SK-N-SH (cell line): ENCODE data around the gene GGCT. TPM values are rescaled to one million over a fixed set of nuclear protein-coding genes. Genes with fewer than 3 reads are reported as not detected.
"Not testable (repeated sequence)": the region's sequence is repeated elsewhere in the genome, so short reads cannot be mapped to it uniquely, and the experiment has no call there.

Experiments
- CTCF ChIA-PET: fragments of 300-600, 350-600 bp; formaldehyde crosslinking; extraction: SDS; loops from one replicate; lab custom pipeline; 2021; lab: Yijun Ruan, JAX
- POLR2A ChIA-PET: fragments of 350-600 bp; sonication (Branson Sonifier 250); formaldehyde crosslinking; extraction: SDS; loops from one replicate; lab custom pipeline; 2020; ENCODE audit warnings: antibody characterized with exemption, inconsistent platforms; lab: Yijun Ruan, JAX
- DNase-seq: peaks from one replicate; pipeline ENCODE4 v3.0.0; 2012
- H2AFZ ChIP-seq: fragments of 200-600 bp; sonication (generic); 2 replicates; pipeline ENCODE4 v1.8.1; 2016; ENCODE audit warnings: antibody characterized with exemption, mild to moderate bottlenecking, low read depth
- H3F3A ChIP-seq: fragments of 200-600 bp; sonication (generic); replicated peaks from 2 replicates; pipeline ENCODE3; 2016; ENCODE audit warnings: antibody characterized with exemption, mild to moderate bottlenecking; ENCODE audit not compliant: insufficient read depth
- H3K27ac ChIP-seq, 2 experiments: fragments of 200-500 bp in 1 of 2; fragments of 200-600 bp in 1 of 2; sonication (Bioruptor generic) in 1 of 2; sonication (generic), shearing (Covaris generic) in 1 of 2; 2 replicates each; pipeline versions ENCODE4 v1.5.1 to v1.6.1; 2014 to 2016; ENCODE audit warnings: low read depth in 2 of 2, inconsistent platforms in 1 of 2, low read length in 1 of 2, mild to moderate bottlenecking in 1 of 2, mixed read lengths in 1 of 2
- H3K27me3 ChIP-seq: fragments of 200-600 bp; sonication (generic), shearing (Covaris generic); 2 replicates; pipeline ENCODE4 v1.6.1; 2016; ENCODE audit warnings: mixed run types; ENCODE audit not compliant: insufficient read depth
- H3K36me3 ChIP-seq, 2 experiments: fragments of 200-500 bp in 1 of 2; fragments of 200-600 bp in 1 of 2; sonication (Bioruptor generic) in 1 of 2; sonication (generic) in 1 of 2; replicated peaks in 1 of 2; 2 replicates each; pipeline versions ENCODE3 to v1.5.1; 2014 to 2016; ENCODE audit warnings: low read length in 1 of 2, mild to moderate bottlenecking in 1 of 2; ENCODE audit not compliant: insufficient read depth in 2 of 2, control insufficient read depth in 1 of 2
- H3K4me1 ChIP-seq, 2 experiments: fragments of 200-500 bp in 1 of 2; fragments of 200-600 bp in 1 of 2; sonication (Bioruptor generic) in 1 of 2; sonication (generic), shearing (Covaris generic) in 1 of 2; 2 replicates each; pipeline versions ENCODE4 v1.5.1 to v1.6.1; 2014 to 2016; ENCODE audit warnings: low read depth in 1 of 2, low read length in 1 of 2, mixed run types in 1 of 2; ENCODE audit not compliant: insufficient read depth in 2 of 2, control insufficient read depth in 1 of 2
- H3K4me2 ChIP-seq: fragments of 200-600 bp; sonication (generic), shearing (Covaris generic); 2 replicates; pipeline ENCODE4 v1.6.1; 2017; ENCODE audit warnings: mixed run types
- H3K4me3 ChIP-seq, 2 experiments: fragments of 200-500 bp in 1 of 2; fragments of 200-600 bp in 1 of 2; sonication (Bioruptor generic) in 1 of 2; sonication (generic), shearing (Covaris generic) in 1 of 2; 2 replicates each; pipeline versions ENCODE4 v1.5.1 to v1.8.1; 2014 to 2016; ENCODE audit warnings: low read depth in 2 of 2, inconsistent platforms in 1 of 2, low read length in 1 of 2, mild to moderate bottlenecking in 1 of 2, mixed read lengths in 1 of 2, moderate library complexity in 1 of 2
- H3K79me2 ChIP-seq: fragments of 200-600 bp; sonication (generic); 2 replicates; pipeline ENCODE4 v1.8.1; 2017; ENCODE audit warnings: mild to moderate bottlenecking; ENCODE audit not compliant: insufficient read depth
- H3K9ac ChIP-seq: fragments of 200-600 bp; sonication (generic); 2 replicates; pipeline ENCODE4 v1.6.1; 2017; ENCODE audit warnings: mixed run types
- H3K9me2 ChIP-seq: fragments of 200-600 bp; sonication (generic); 2 replicates; pipeline ENCODE4 v1.6.1; 2017; ENCODE audit warnings: mixed run types
- H3K9me3 ChIP-seq: fragments of 200-600 bp; sonication (generic); 2 replicates; pipeline ENCODE4 v1.6.1; 2017; ENCODE audit warnings: mixed run types, mild to moderate bottlenecking, moderate library complexity
- H4K20me1 ChIP-seq: fragments of 200-600 bp; sonication (generic); 2 replicates; pipeline ENCODE4 v1.6.1; 2017; ENCODE audit warnings: mild to moderate bottlenecking, mixed run types; ENCODE audit not compliant: insufficient read depth
- CHD2 ChIP-seq: fragments of 150-350 bp; IDR thresholded peaks from 2 replicates; pipeline ENCODE4 v1.6.1; 2018; ENCODE audit warnings: low read length; ENCODE audit not compliant: partially characterized antibody
- ELF1 ChIP-seq: IDR thresholded peaks from 2 replicates; pipeline ENCODE4 v1.4.0; 2012
- EZH2phosphoT487 ChIP-seq: fragments of 200-600 bp; sonication (generic); IDR thresholded peaks from 2 replicates; pipeline ENCODE4 v1.6.1; 2017; ENCODE audit warnings: low read depth, mixed run types, mild to moderate bottlenecking, antibody characterized with exemption, moderate library complexity, borderline replicate concordance
- FOSL2 ChIP-seq: IDR thresholded peaks from 2 replicates; pipeline ENCODE4 v1.4.0; 2012; ENCODE audit warnings: low read depth, mild to moderate bottlenecking, moderate library complexity, borderline replicate concordance
- FOXJ3 ChIP-seq: sonication (generic); formaldehyde crosslinking; IDR thresholded peaks from 2 replicates; pipeline ENCODE4 v1.5.1; 2020; ENCODE audit warnings: mild to moderate bottlenecking, missing genetic modification reagents
- IRF3 ChIP-seq: fragments of 150-350 bp; IDR thresholded peaks from 2 replicates; pipeline ENCODE4 v1.6.1; 2016; ENCODE audit warnings: mild to moderate bottlenecking, low read depth, low read length
- MEF2A ChIP-seq: IDR thresholded peaks from 2 replicates; pipeline ENCODE4 v1.4.0; 2012; ENCODE audit warnings: low read depth, borderline replicate concordance
- NFIC ChIP-seq: IDR thresholded peaks from 2 replicates; pipeline ENCODE4 v1.4.0; 2012; ENCODE audit warnings: borderline replicate concordance
- RCOR1 ChIP-seq: fragments of 150-350 bp; IDR thresholded peaks from 2 replicates; pipeline ENCODE4 v1.6.1; 2017; ENCODE audit warnings: antibody characterized with exemption, low read length
- RFX5 ChIP-seq: IDR thresholded peaks from 2 replicates; pipeline ENCODE4 v1.6.1; 2012; ENCODE audit warnings: mild to moderate bottlenecking, improper control_type of control experiment, low read length
- SIN3A ChIP-seq: IDR thresholded peaks from 2 replicates; pipeline ENCODE4 v1.6.1; 2012; ENCODE audit warnings: low read depth, mild to moderate bottlenecking, low read length, moderate library complexity, borderline replicate concordance
- USF2 ChIP-seq: fragments of 150-350 bp; IDR thresholded peaks from 2 replicates; pipeline ENCODE4 v1.6.1; 2017; ENCODE audit warnings: antibody characterized with exemption, low read length, low read depth, borderline replicate concordance
- ZBTB33 ChIP-seq: IDR thresholded peaks from 2 replicates; pipeline ENCODE4 v1.4.0; 2012; ENCODE audit warnings: low read depth, borderline replicate concordance
- WGBS: methylation state at CpG from one replicate; pipeline ENCODE4 v1.1.6; 2017; ENCODE audit warnings: low lambda C conversion rate; 5-methylcytosine and 5-hydroxymethylcytosine counted together
- polyA plus RNA-seq, 3 experiments: library from polyadenylated mRNA; depleted of rRNA; stranded (reverse); fragments of >200 nt; gene quantifications; 2 replicates each; pipeline ENCODE4 v1.2.3, GENCODE V29; 2012
- TF ChIP-seq, protein P1 (sequence below): IDR thresholded peaks from 2 replicates; pipeline ENCODE4 v1.4.0; 2012; ENCODE audit warnings: low read depth, borderline replicate concordance

The GGCT gene
- polyA plus RNA-seq, 1 of the 3 experiments (the other 2 are of a cell fraction): 20.8 TPM

GRCh38 chr7:30487371-30487770 lies 17.3 kb downstream of the GGCT start:
- no peaks in the 10 kb centered on the region for H3K27me3 ChIP-seq
- POLR2A ChIA-PET: no interaction called here
- H3F3A ChIP-seq: peaks cover 5% of the 10 kb centered on the region
- H3K4me3 ChIP-seq: no peak overlapping the region
- no peaks in the 10 kb centered on the region for H3K79me2 ChIP-seq
- no peak overlapping the region for H3K27ac ChIP-seq
- H3K36me3 ChIP-seq: no peaks in the 10 kb centered on the region
- H3K4me2 ChIP-seq: no peak overlapping the region
- WGBS: 60% methylated on average over 1 of the region's 1 CpG
- H3K4me1 ChIP-seq: no peaks in the 10 kb centered on the region
- H3K9me2 ChIP-seq: no peaks in the 10 kb centered on the region
- H4K20me1 ChIP-seq: no peaks in the 10 kb centered on the region
- H3K9ac ChIP-seq: no peak overlapping the region
- TF ChIP-seq FOSL2 (no peak), EZH2phosphoT487 (no peak), RFX5 (no peak), CHD2 (no peak), ZBTB33 (no peak), RCOR1 (no peak), USF2 (no peak), IRF3 (no peak), NFIC (no peak)
- TF ChIP-seq, protein P1, sequence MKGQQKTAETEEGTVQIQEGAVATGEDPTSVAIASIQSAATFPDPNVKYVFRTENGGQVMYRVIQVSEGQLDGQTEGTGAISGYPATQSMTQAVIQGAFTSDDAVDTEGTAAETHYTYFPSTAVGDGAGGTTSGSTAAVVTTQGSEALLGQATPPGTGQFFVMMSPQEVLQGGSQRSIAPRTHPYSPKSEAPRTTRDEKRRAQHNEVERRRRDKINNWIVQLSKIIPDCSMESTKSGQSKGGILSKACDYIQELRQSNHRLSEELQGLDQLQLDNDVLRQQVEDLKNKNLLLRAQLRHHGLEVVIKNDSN: no peak
- H2AFZ ChIP-seq: no peak overlapping the region
- H3K9me3 ChIP-seq: 0 out of 2 replicates have a peak, but pooled peaks cover 12% of the 10 kb centered on the region
- CTCF ChIA-PET: interaction anchor here (0.8 kb wide), 1 partner anchor 9 kb away, joined by 3 read pairs; the partner anchor contains the start of gene NOD1
- no peak for DNase-seq

- H3K9ac ChIP-seq: no peak overlapping the region
- H3K9me2 ChIP-seq: no peaks in the 10 kb centered on the region
- H2AFZ ChIP-seq: no peak overlapping the region
- H3K36me3 ChIP-seq: no peaks in the 10 kb centered on the region
- CTCF ChIA-PET: no interaction called here
- DNase-seq: no peak
- no peak for TF ChIP-seq RFX5
- no peak for TF ChIP-seq MEF2A
- TF ChIP-seq ELF1: no peak
- TF ChIP-seq CHD2: no peak
- TF ChIP-seq FOXJ3 (CRISPR knock-in tag): no peak
- TF ChIP-seq, protein P1: no peak
- TF ChIP-seq SIN3A: no peak
- POLR2A ChIA-PET: no interaction called here
- H3K4me1 ChIP-seq: no peaks in the 10 kb centered on the region
- H3K27ac ChIP-seq: no peak overlapping the region
- H3K27me3 ChIP-seq: no peaks in the 10 kb centered on the region
- no peaks in the 10 kb centered on the region for H3K79me2 ChIP-seq
- no peak overlapping the region for H3K4me2 ChIP-seq
- 90% methylated on average over 1 of the region's 1 CpG for WGBS
- no peaks in the 10 kb centered on the region for H3K9me3 ChIP-seq
- no peaks in the 10 kb centered on the region for H3F3A ChIP-seq
- H4K20me1 ChIP-seq: no peaks in the 10 kb centered on the region
- H3K4me3 ChIP-seq: no peak overlapping the region
Measured at GRCh38 chr7:30485667-30486066, 19.0 kb downstream of the GGCT start.

DNA sequence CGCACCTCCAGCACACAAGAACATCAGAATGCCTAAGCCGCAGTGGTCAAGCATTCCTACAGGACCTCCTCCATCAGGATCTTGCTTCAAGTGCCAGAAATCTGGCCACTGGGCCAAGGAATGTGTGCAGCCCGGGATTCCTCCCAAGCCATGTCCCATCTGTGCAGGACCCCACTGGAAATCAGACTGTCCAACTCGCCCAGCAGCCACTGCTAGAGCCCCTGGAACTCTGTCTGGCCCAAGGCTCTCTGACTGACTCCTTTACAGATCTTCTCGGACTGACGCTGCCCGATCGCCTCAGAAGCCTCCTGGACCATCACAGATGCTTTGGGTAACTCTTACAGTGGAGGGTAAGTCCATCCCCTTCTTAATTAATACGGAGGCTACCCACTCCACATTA lies 23.2 kb downstream of the GGCT start:
- POLR2A ChIA-PET, H3K27ac ChIP-seq, H3K9me3 ChIP-seq, H3K4me2 ChIP-seq, H3K27me3 ChIP-seq, DNase-seq, CTCF ChIA-PET, H2AFZ ChIP-seq, H4K20me1 ChIP-seq, H3K9me2 ChIP-seq, H3K9ac ChIP-seq, H3K36me3 ChIP-seq, H3K4me3 ChIP-seq: not testable (repeated sequence)
- peaks cover 16% of the 10 kb centered on the region; the same call in 1 of the 2 replicates for H3K79me2 ChIP-seq
- whole genome bisulfite sequencing: 96% methylated on average over 7 of the region's 9 CpGs
- peaks cover 11% of the 10 kb centered on the region for H3F3A ChIP-seq
- peaks cover 0 to 24% of the 10 kb centered on the region in 2 experiments; a peak in 2 of 4 replicates for H3K4me1 ChIP-seq
